ENCODE data around the gene GRM2.

GRCh38 chr3:51680663-51681230 lies 26.1 kb upstream of the GRM2 start:
- TF ChIP-seq CTCF (IDR thresholded peaks at IDR 0.05) (no peak), POLR2A (IDR thresholded peaks at IDR 0.05) (no peak)

Measured in suprapubic skin (tissue), 3 donors.